ENCODE data around the gene GINS3. TPM values are rescaled to one million over a fixed set of nuclear protein-coding genes. Genes with fewer than 3 reads are reported as not detected.

GINS3 gene
- polyA plus RNA-seq, 4 donors, result 11.5 to 14.0 (median 12.4) TPM

Other genes starting within 250 kb of the GINS3 start
- gene CSNK2A2, start 194.4 kb upstream of the GINS3 start, polyA plus RNA-seq (ENCODE audit: insufficient read length in 4 of 4), result 10 to 100 TPM; 64.5 to 74.9 (median 70.2) TPM
- under 1 TPM in 1 of 4 donors, not detected in 3; 0.04 TPM for gene PRSS54, start 97.4 kb upstream of the GINS3 start, polyA plus RNA-seq (ENCODE audit: insufficient read length in 4 of 4)
- 10 to 100 TPM in 3 of 4 donors, 1 to 10 TPM in 1; 9.9 to 12.1 (median 11.2) TPM for gene NDRG4, start 107.7 kb downstream of the GINS3 start, polyA plus RNA-seq (ENCODE audit: insufficient read length in 4 of 4)
- gene SETD6, start 123.0 kb downstream of the GINS3 start, polyA plus RNA-seq (ENCODE audit: insufficient read length in 4 of 4), result 10 to 100 TPM; 27.9 to 31.8 (median 28.9) TPM
- 100 to 1,000 TPM; 161 to 182 (median 174) TPM for gene CNOT1, start 237.4 kb downstream of the GINS3 start, polyA plus RNA-seq (ENCODE audit: insufficient read length in 4 of 4)

All from right renal pelvis (tissue), 4 donors.